Activated CD4-positive, alpha-beta memory T cell treated with anti-CD3 and anti-CD28 coated beads for 36 hours (primary cell): Measurements from ENCODE around the gene URM1. TPM values are rescaled to one million over a fixed set of nuclear protein-coding genes. Genes with fewer than 3 reads are reported as not detected.
"Not testable (repeated sequence)": the region's sequence is repeated elsewhere in the genome, so short reads cannot be mapped to it uniquely, and the experiment has no call there.

Experiments
- CTCF ChIA-PET: fragments of 350-600 bp; sonication (Branson Sonifier 250); formaldehyde crosslinking; loops from one replicate; lab custom pipeline; 2021; ENCODE audit warnings: antibody characterized with exemption, inconsistent platforms; lab: Charles Lee
- POLR2A ChIA-PET: fragments of 350-600 bp; sonication (Branson Sonifier 250); formaldehyde crosslinking; loops from one replicate; lab custom pipeline; 2021; ENCODE audit warnings: antibody characterized with exemption; lab: Charles Lee
- DNase-seq: peaks from one replicate; pipeline ENCODE4 v3.0.0-alpha.2; 2020
- H3K27ac Mint-ChIP-seq: one replicate; pipeline ENCODE4 v1.8.0; 2021; ENCODE audit warnings: mixed read lengths
- H3K27me3 Mint-ChIP-seq: one replicate; pipeline ENCODE4 v1.8.0; 2021; ENCODE audit warnings: mixed read lengths
- H3K36me3 Mint-ChIP-seq: one replicate; pipeline ENCODE4 v1.8.0; 2021; ENCODE audit warnings: mixed read lengths
- H3K4me1 Mint-ChIP-seq: one replicate; pipeline ENCODE4 v1.8.0; 2021; ENCODE audit warnings: low read depth, mixed read lengths
- H3K4me3 Mint-ChIP-seq: one replicate; pipeline ENCODE4 v1.8.0; 2021; ENCODE audit warnings: mild to moderate bottlenecking, mixed read lengths
- H3K9me3 Mint-ChIP-seq: one replicate; pipeline ENCODE4 v1.8.0; 2021; ENCODE audit warnings: mixed read lengths
- intact Hi-C: fragments of 100-400 bp; cut with micrococcal nuclease; formaldehyde crosslinking; loops from one replicate; pipeline ENCODE4 v1.15.1; 2023
- total RNA-seq, 2 experiments: library from RNA; stranded (reverse); gene quantifications; one replicate each; pipeline ENCODE4 v1.2.3, GENCODE V29; 2021

The URM1 gene
- total RNA-seq, 2 experiments from 2014 or later, result 45.9 to 50.0 TPM

DNA sequence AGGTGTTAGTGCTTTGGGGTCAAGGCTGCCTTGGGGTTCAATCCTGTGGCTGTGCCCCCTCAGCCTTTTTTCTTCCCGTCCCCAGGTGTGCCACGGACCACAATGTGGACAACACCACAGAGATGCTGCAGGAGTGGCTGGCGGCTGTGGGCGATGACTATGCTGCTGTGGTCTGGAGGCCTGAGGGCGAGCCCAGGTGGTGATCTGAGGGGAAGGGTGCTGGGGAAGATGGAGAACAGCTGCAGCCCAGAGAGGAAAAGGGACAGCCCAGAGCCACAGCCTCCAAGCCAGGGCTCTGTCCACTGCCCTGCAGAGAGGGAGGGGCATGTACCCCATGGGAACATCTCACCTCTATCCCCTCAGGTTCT lies 51.6 kb downstream of the URM1 start:
- H3K9me3 Mint-ChIP-seq, result no peaks in the 10 kb centered on the region
- H3K27ac Mint-ChIP-seq, result no peak overlapping the region
- peaks cover 9% of the 10 kb centered on the region for H3K4me1 Mint-ChIP-seq
- DNase-seq, result no peak
- no peak overlapping the region for H3K4me3 Mint-ChIP-seq
- ChIA-PET CTCF (interaction anchor here (1.3 to 1.5 kb wide), 2 partner anchors 16 to 128 kb away, joined by 3 read pairs; no protein-coding TSS in a partner anchor), POLR2A (no interaction called here)
- peaks cover 12% of the 10 kb centered on the region for H3K27me3 Mint-ChIP-seq
- no peaks in the 10 kb centered on the region for H3K36me3 Mint-ChIP-seq
- intact Hi-C loops, result no loop called here

DNA sequence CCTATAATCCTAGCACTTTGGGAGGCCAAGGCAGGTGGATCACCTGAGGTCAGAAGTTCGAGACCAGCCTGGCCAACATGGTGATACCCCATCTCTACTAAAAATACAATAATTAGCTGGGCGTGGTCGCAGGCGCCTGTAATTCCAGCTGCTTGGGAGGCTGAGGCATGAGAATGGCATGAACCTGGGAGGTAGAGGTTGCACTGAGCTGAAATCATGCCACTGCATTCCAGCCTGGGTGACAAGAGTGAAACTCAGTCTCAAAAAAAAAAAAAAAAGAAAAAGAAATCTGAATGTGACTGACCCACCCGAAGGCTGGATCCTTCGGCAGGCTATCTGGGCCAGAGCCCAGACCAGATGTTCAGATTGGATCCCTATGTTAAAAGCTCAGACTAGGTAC lies 52.2 kb downstream of the URM1 start:
- H3K36me3 Mint-ChIP-seq, POLR2A ChIA-PET, H3K4me1 Mint-ChIP-seq, DNase-seq, H3K27ac Mint-ChIP-seq, H3K4me3 Mint-ChIP-seq, intact Hi-C loops, H3K9me3 Mint-ChIP-seq: not testable (repeated sequence)
- peaks cover 12% of the 10 kb centered on the region for H3K27me3 Mint-ChIP-seq
- CTCF ChIA-PET, result interaction anchor here (1.3 to 1.5 kb wide), 2 partner anchors 15 to 129 kb away, joined by 3 read pairs; no protein-coding TSS in a partner anchor

DNA sequence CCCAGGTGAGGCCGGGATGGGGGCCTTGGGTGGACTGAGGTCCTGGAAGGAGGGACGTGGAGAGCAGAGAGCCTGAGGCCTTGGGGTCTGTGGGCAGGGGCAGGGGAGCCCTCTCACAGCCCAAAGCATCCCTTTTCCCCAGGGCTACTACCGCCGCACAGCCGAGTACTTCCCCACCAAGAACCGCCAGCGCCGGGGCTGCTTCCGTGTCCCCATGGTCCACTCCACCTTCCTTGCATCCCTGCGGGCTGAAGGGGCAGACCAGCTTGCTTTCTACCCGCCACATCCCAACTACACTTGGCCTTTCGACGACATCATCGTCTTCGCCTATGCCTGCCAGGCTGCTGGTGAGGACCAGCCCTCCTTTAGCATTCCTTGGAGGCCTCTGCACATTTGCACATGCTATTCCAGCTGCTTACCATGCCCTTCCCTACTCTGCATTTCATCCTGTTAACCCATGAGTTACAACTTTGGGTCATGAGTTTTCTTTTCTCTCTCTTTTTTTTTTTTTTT lies 53.1 kb downstream of the URM1 start:
- intact Hi-C loops, result no loop called here
- no peak overlapping the region for H3K4me3 Mint-ChIP-seq

DNA sequence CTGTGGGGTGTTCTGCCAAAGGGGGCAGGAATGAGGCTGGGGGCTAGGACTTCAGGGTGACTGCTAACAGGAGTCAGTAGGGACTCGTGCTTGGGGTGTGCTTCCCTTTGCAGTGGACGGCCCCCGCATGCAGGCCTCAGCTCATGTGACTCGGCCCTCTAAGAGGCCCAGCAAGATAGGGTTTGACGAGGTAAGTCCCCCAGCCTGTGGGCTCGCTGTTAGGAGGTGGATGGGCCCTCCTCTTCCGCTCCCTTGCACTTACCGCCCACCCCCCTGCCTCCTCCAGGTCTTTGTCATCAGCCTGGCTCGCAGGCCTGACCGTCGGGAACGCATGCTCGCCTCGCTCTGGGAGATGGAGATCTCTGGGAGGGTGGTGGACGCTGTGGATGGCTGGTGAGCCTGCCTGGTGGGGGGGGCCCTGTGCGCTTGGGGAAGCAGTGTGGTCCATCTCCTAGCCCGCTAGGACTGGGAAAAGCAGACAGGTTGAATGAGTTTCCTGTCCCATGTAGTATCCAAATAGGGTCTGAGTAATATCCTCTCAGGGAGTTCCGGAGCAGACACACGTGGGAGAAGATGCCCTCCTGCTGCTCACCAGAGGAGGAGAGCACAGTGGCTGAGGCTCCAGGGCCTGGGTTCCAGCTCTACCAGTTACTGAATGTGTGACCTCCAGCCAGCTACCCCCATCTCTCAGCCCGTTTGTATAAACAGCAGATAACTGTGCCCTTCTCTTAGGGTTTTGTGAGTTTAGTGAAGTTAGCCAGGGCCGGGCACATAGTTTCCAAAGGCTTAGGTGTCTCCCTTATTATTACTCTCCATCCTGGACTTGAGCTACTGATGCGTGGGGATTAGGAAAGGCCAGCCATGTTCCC lies 57.7 kb downstream of the URM1 start:
- intact Hi-C loops, result no loop called here
- ChIA-PET CTCF (interaction anchor here (0.7 kb wide), 1 partner anchor 155 kb away, joined by 3 read pairs; no protein-coding TSS in a partner anchor), POLR2A (no interaction called here)
- H3K36me3 Mint-ChIP-seq, result no peaks in the 10 kb centered on the region
- H3K27me3 Mint-ChIP-seq, result no peaks in the 10 kb centered on the region
- DNase-seq, result no peak
- no peaks in the 10 kb centered on the region for H3K4me1 Mint-ChIP-seq
- H3K9me3 Mint-ChIP-seq, result no peaks in the 10 kb centered on the region
- no peak overlapping the region for H3K27ac Mint-ChIP-seq
- no peak overlapping the region for H3K4me3 Mint-ChIP-seq

More for the DNA sequence above, 53.1 kb downstream of the URM1 start:
- Mint-ChIP-seq H3K4me1 (peaks cover 6% of the 10 kb centered on the region), H3K36me3 (no peaks in the 10 kb centered on the region), H3K27me3 (peaks cover 6% of the 10 kb centered on the region), H3K27ac (no peak overlapping the region), H3K9me3 (no peaks in the 10 kb centered on the region)
- CTCF ChIA-PET, result interaction anchor here (0.7 kb wide), 1 partner anchor 85 kb away, joined by 3 read pairs; no protein-coding TSS in a partner anchor
- POLR2A ChIA-PET, result no interaction called here
- DNase-seq, result no peak

DNA sequence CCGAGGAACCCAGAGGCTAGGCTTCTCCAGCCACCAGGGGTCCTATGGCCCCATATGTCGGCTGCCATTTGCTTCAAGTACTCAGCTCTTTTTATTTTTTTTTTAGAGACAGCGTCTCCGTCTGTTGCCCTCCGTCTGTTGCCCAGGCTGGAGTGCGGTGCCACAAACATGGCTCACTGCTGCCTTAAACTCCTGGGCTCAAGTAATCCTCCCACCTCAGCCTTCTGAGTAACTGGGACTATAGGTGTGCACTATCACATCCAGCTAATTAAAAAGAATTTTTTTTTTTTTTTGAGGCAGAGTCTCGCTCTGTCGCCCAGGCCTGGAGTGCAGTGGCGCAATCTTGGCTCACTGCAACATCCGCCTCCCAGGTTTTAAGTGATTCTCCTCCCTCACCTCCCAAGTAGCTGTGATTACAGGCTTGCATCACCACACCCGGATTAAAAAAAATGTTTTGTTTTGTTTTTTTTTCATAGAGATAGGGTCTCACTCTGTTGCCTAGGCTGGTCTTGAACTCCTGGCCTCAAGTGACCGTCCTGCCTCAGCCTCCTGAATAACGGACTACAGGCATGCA lies 58.4 kb downstream of the URM1 start:
- ChIA-PET CTCF (interaction anchor here (0.7 kb wide), 1 partner anchor 154 kb away, joined by 3 read pairs; no protein-coding TSS in a partner anchor), POLR2A (no interaction called here)
- no peaks in the 10 kb centered on the region for H3K27me3 Mint-ChIP-seq
- H3K4me3 Mint-ChIP-seq, result no peak overlapping the region
- H3K27ac Mint-ChIP-seq, result no peak overlapping the region
- intact Hi-C loops, result no loop called here
- no peaks in the 10 kb centered on the region for H3K4me1 Mint-ChIP-seq
- no peaks in the 10 kb centered on the region for H3K9me3 Mint-ChIP-seq
- no peaks in the 10 kb centered on the region for H3K36me3 Mint-ChIP-seq
- DNase-seq, result no peak

DNA sequence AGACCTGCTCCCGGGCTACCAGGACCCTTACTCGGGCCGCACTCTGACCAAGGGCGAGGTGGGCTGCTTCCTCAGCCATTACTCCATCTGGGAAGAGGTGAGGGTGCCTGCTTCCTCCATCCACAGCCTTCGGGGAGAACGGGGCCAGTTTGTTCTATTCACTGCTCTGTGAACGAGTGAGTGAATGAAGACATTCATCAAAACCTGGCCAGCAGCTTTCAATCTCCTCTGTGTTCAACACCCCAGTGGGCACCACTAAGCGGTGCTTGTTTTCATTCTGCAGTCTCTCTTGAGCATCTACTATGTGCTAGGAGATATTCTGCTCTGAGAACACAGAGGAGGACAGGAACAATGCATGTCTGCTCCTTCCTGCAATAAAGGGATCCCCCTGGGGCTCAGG lies 60.0 kb downstream of the URM1 start:
- Mint-ChIP-seq H3K4me3 (no peak overlapping the region), H3K27ac (no peak overlapping the region), H3K4me1 (no peaks in the 10 kb centered on the region), H3K27me3 (no peaks in the 10 kb centered on the region), H3K9me3 (no peaks in the 10 kb centered on the region), H3K36me3 (no peaks in the 10 kb centered on the region)
- no peak for DNase-seq
- ChIA-PET POLR2A (no interaction called here), CTCF (interaction anchor here (0.5 to 0.9 kb wide), 2 partner anchors 8 to 19 kb away, joined by 3 read pairs; no protein-coding TSS in a partner anchor)
- intact Hi-C loops, result no loop called here

DNA sequence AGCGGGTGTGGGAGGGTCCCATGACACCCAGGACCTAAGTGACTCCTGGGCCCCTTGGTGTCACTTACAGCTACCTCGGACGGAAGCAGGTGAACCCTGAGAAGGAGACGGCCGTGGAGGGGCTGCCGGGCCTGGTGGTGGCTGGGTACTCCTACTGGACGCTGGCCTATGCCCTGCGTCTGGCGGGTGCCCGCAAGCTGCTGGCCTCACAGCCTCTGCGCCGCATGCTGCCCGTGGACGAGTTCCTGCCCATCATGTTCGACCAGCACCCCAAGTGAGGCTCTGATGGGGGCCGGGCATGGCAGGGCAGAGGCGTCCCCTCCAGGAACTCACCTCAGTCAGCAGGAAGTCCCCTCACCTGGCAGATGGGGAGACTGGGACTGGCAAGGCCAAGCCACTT lies 63.2 kb downstream of the URM1 start:
- POLR2A ChIA-PET, result no interaction called here
- H3K36me3 Mint-ChIP-seq, result no peaks in the 10 kb centered on the region
- no peak overlapping the region for H3K27ac Mint-ChIP-seq
- intact Hi-C loops, result no loop called here
- H3K4me1 Mint-ChIP-seq, result peaks cover 4% of the 10 kb centered on the region
- H3K9me3 Mint-ChIP-seq, result no peaks in the 10 kb centered on the region
- no peak overlapping the region for H3K4me3 Mint-ChIP-seq
- H3K27me3 Mint-ChIP-seq, result no peaks in the 10 kb centered on the region
- DNase-seq, result no peak
- CTCF ChIA-PET, result interaction anchor here (0.9 kb wide), 1 partner anchor 14 kb away, joined by 3 read pairs; no protein-coding TSS in a partner anchor

DNA sequence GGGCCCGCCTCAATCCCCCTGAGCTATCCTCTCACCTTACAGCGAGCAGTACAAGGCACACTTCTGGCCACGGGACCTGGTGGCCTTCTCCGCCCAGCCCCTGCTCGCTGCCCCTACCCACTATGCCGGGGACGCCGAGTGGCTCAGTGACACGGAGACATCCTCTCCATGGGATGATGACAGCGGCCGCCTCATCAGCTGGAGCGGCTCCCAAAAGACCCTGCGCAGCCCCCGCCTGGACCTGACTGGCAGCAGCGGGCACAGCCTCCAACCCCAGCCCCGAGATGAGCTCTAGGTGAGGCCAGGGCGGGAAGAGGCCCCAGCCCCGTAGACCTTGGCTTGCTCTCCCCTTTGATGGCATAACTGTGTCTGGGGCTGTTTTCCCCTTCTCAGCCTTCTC lies 64.4 kb downstream of the URM1 start:
- H3K4me1 Mint-ChIP-seq, result peaks cover 4% of the 10 kb centered on the region

DNA sequence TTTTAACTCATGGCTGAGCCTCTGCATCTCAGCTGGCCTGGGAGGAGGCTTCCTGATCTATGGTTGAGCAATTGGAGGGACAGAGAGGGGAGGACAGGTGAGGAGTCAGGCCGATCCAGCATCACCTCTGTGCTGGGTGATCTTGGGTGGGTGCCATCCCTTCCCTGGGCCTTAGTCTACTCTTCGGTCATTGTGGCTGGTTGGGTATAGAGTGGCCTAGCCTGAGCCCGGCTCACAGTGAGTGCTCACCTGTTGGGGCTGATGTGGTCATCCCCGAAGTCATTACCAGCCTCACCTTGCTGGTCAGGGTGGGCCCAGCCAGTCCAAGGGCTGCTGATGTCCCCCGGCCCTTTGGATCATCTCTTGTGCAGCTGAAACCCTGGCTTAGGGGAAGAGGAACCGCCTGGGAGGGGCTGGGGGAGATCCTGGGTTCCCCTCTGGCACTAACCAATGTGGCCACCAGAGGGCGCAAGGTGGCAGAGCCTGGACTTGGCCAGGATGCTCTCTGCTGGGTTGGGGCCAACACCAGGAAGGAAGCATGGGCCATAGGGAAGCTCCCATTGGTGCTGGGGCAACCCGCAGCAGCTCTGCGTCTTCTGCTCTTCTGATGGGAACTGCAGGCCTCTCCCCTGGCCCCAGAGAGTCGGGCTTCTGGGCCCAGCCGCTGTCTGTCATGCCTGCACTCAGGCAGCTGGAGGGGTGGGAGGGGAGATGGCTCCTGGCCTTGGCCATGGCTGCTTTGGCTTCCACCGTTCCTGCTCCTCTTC lies 67.4 kb downstream of the URM1 start:
- DNase-seq, result peak; percentile 89
- intact Hi-C loops, result no loop called here
- Mint-ChIP-seq H3K9me3 (no peaks in the 10 kb centered on the region), H3K27me3 (no peaks in the 10 kb centered on the region), H3K36me3 (no peaks in the 10 kb centered on the region), H3K4me1 (peaks cover 4% of the 10 kb centered on the region), H3K4me3 (no peak overlapping the region), H3K27ac (peak overlapping the region; percentile 5)
- ChIA-PET POLR2A (no interaction called here), CTCF (interaction anchor here (0.6 to 3.3 kb wide), 34 partner anchors 8 to 891 kb away, joined by 3 to 24 read pairs (median 3); partner anchors contain the start of genes CERCAM, GLE1 and ODF2)

More for the DNA sequence above, 64.4 kb downstream of the URM1 start:
- CTCF ChIA-PET, result interaction anchor here (1.1 kb wide), 1 partner anchor 10 kb away, joined by 4 read pairs; no protein-coding TSS in a partner anchor
- POLR2A ChIA-PET, result no interaction called here
- intact Hi-C loops, result no loop called here
- Mint-ChIP-seq H3K27me3 (no peaks in the 10 kb centered on the region), H3K27ac (no peak overlapping the region), H3K9me3 (no peaks in the 10 kb centered on the region), H3K4me3 (no peak overlapping the region), H3K36me3 (no peaks in the 10 kb centered on the region)
- DNase-seq, result no peak

DNA sequence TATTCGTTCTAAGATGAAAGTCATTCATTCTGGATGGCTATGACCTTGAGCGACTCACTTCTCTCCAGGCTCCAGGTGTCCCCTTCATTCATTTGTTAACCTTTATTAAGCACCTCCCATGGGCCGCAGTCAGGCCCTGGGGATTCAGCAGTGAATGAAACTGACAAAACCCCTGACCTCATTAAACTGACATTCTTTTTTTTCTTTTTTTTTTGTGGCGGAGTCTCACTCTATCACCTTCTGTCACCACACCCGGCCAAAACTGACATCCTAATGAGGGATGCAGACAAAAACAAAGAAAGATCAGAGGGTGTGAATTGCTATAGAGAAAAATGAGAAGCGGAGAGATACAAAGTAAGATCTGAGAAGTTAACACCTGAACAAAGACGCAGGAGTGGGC lies 68.1 kb downstream of the URM1 start:
- ChIA-PET CTCF (interaction anchor here (0.6 to 3.3 kb wide), 29 partner anchors 8 to 892 kb away, joined by 3 to 24 read pairs (median 3); partner anchors contain the start of genes CERCAM, GLE1 and ODF2), POLR2A (no interaction called here)
- Mint-ChIP-seq H3K4me1 (peaks cover 4% of the 10 kb centered on the region), H3K9me3 (no peaks in the 10 kb centered on the region), H3K4me3 (no peak overlapping the region), H3K36me3 (no peaks in the 10 kb centered on the region), H3K27ac (no peak overlapping the region), H3K27me3 (no peaks in the 10 kb centered on the region)
- no peak for DNase-seq
- intact Hi-C loops, result no loop called here
